ENCODE results near the gene PDE4DIP.
"Not testable (repeated sequence)": the region's sequence is repeated elsewhere in the genome, so short reads cannot be mapped to it uniquely, and the experiment has no call there.

DNA sequence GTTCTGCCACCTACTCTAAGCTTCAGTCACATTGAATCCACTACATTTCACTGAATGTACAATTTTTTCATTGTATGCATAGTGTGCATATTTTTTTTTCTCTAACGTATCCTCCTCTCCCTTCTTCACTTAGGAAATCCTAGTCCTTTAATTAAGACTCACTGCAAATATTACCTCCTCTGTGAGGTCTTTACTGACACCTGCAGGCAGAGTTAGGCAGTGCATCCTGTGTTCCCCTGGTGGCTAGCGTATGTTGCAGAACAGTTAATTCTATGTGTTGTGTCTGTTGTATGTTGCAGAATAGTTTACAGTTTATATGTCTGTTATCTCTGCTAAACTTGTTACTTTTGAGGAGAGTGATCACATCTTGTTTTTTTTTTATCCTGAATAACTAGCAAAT is 121.9 kb downstream of the PDE4DIP start:
- TF ChIP-seq CTCF, POLR2A (IDR thresholded peaks at IDR 0.05): not testable (repeated sequence)

Measured in Peyer's patch (tissue), 4 donors.